ENCODE results near the gene RBM19. TPM values are rescaled to one million over a fixed set of nuclear protein-coding genes. Genes with fewer than 3 reads are reported as not detected.

The RBM19 gene
- polyA plus RNA-seq, 4 donors, result 23.4 to 43.1 (median 33.5) TPM

DNA sequence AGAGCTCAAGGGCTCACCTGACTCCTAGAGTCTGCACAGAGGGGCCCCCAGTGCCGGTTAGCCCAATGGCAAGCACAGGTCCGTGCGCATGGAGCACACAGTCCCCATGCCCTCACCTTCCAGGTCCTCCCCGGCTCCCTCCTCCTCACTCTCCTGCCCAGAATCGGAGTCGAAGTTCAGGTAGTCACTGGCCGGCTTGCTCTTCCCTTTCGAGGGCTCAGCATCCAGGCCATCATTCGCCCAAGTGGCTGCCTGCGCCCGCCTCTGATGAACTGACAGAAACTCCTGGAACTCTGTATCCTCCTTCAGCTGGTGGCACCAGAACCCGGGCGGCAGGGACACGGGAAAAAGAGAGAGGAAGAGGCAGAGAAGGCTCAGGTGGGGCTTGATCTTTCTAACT is 7.0 kb downstream of the RBM19 start:
- DNase-seq (ENCODE audit: low read depth in 4 of 4, low spot score in 2 of 4), result no peak

DNA sequence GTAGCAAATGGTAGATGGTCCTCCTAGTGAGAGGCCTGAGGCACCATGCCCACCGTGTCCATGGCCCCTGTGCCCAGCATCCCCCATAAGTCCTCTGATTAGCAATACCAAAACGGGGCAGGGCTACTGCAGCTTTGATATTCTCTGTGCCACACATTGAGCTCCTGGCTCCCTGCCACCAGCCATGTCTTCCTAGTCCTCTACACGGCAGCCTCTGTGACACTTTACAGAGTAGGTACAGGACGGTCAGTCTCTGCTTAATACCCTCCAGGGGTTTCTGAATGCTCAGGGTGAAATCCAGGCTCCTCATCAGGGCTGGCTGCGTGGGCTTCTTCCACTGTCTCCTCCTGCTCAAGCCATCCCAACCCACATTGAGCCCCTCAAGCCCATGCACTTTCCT is 8.0 kb downstream of the RBM19 start:
- DNase-seq (ENCODE audit: low read depth in 4 of 4, low spot score in 2 of 4), result no peak

DNA sequence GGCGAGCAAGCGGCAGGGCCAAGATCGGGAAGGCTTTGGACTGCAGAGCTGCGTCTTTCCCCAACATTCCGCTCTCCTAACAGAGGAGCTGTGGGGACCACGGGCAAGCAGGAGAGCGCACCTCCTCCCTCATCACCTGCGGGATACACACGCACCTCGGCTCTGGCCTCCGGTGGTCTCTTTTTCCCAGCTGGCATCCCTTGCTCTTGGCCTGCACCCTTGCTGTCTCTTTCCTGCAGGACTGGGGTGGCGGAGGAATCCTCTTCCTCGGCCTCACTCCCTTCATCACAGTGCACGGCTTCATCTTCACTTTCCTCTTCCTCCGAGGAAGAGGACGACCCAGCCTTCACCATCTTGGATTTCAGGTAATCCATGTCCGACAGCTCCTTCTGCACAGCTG is 8.5 kb downstream of the RBM19 start:
- no peak for DNase-seq (ENCODE audit: low read depth in 4 of 4, low spot score in 2 of 4)

DNA sequence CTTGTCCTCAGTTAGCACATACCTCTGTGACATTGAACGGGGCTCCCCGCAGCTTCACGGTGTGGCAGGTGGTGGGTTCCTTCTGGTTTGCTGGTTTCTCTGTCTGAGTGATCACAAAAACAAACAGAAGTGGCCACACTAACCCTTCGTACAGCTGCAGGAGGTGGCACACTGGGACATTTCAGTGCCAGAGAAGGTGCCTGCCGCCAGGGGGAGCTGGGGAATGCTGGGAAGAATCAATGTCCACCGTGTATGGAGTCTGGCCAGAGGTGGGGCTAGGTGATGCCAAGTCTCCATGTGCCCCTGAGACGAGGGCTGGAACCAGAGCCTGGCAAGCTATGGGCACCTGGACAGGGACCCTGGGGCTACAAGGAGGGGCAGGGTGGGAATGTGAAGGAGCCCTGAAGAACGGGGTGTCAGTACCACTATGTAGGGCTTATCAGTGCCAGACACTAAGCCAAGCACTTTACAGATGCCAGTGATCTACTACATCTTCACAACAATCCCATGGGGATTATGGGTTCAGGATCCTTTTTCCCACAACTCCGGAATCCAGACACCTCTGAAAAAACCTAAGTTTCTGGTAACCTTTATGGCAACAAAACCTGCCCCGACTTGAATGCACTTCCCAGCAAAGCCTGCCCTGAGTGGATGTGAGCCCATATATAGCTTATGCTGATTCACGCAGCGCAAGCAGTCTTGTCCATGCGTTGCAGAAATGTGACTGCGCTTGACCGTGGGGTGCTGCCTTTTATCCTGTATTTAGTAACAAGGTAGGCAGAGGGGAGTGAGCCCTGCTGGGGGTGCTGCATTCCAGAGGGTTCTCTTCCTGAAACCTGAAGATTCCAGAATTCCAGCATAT is 10.8 kb downstream of the RBM19 start:
- DNase-seq (ENCODE audit: low read depth in 4 of 4, low spot score in 2 of 4), result no peak

DNA sequence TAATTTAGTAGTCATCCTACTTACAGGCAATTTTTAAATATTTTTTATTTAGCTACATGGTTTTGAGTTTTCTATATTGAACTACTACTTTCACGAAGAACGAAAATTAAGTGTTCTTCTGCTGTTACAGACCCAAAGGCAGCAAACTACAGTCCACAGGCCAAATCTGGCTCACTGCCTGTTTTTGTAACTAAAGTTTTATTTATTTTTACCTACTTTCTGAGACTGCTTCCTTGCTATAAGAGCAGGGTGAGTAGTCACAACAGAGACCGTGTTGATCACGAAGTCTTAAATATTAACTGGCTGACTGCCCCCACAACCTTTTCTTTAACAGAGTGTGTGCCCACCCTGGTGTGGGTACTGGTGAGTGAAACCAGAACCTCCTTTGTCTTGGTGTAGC is 11.6 kb downstream of the RBM19 start:
- DNase-seq (ENCODE audit: low read depth in 4 of 4, low spot score in 2 of 4), result no peak

DNA sequence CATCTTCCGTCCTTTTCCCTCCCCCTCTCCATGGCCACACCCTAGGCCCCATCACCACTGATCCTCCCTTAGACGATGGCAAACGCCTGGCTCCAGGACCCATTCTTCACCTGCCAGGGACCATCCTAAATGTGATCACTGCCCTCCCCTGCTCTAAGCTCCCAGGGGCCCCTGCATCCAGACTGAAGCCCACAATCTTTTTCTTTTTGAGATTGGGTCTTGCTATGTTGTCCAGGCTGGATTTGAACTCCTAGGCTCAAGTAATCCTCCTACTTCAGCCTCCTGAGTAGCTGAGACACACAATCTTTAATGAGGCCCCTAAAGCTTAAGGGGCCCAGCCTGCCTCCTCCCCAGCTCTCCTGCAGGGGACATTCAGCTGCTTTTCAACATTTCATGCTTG is 15.3 kb downstream of the RBM19 start:
- DNase-seq (ENCODE audit: low read depth in 4 of 4, low spot score in 2 of 4), result no peak

DNA sequence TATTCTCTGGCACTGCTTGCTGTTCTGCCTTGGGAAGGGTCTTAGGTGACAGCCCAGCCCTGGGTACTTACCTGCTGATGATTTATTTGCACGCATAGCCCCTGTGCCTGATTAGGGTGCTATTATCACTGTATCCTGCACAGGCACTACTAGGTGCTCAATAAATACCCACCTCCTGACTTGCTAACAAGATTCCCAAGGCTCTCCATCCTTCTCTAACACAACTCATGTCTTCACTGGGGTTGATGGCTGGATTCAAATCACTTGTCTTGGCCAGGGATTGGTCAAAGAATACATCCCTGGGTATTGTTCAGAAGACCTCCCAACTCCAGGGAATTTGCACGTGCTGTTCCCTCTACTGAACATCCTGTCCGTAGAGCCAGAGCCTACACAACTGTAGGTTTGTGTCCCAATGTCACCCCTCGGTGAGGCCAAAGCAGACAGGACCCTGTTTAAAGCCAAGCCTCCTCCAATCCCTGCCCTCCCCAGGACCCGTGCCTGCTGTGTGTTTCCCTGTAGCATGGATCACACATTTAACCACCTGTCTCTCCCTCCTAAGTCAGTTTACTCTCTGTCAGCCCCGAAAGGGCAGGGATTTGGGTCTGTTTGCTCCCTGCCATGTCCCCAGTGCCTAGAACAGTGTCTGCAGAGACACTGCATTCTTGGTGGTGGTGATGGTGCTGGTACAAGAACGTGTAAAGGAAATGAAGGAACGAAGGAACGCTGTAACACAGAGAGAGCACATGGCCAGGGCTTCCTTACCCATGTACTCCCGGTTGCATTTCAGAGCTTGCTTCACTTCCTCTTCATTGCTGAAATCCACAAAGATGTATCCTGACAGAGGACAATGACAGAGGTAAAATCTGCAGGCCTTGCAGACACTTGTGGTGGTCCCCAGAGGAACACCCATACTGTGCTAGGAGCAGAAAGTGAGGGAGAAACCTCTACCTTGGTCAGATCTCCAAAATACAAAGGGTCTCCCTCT is 16.5 kb downstream of the RBM19 start:
- DNase-seq (ENCODE audit: low read depth in 4 of 4, low spot score in 2 of 4), result no peak

DNA sequence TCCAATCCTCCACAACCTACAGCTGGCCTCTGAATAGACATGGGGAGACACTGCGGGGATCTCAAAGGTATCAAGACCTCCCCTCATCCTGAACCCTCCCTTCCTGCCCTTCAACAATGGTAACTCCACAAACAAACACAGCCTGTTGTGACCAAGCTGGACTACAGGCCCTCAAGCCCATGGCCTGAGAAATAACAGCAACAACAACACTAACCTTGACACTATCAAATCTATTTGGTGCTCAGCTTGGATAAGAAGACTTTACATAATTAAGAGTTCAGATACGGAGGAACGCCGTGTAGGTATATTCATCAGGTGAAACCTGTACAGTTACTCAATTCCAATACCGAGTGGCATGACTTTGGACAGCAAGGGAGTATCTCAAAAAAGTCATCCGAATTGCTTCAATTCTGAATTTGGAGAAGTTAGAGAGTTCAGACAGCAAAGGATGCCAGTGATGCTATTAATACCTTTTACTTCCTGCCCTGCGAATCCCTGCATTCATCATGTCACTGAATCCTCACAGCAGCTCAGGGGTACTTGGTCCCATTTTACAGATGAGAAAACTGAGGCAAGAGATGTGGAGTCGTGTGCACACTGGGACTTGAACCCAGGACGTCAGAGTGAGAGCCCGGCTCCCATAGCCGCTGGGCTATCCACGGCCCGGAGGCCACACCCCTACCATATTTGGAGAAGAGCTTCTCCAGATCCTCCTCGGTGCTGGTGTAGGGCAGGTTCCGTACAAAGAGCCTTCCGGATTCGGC is 17.8 kb downstream of the RBM19 start:
- DNase-seq (ENCODE audit: low read depth in 4 of 4, low spot score in 2 of 4), result no peak

DNA sequence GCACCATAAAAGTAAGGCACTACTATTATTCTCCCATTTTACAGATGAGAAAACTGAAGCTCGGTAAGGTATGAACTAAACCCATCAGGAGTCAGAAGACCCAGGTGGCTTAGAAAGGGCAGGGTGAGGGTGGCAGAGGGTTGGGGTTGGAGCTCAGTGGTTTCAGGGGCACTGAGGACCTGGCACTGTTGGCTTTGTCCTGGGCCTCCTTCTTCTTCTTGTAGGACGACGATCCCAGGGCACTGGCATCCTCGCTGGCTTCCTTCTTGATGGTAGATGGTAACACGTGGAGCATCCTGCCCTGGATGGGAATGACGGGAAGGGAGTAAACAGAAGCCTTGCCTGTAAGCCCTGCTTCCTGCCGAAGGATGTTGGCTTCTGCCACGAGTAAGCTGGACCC is 19.9 kb downstream of the RBM19 start:
- DNase-seq (ENCODE audit: low read depth in 4 of 4, low spot score in 2 of 4), result no peak

DNA sequence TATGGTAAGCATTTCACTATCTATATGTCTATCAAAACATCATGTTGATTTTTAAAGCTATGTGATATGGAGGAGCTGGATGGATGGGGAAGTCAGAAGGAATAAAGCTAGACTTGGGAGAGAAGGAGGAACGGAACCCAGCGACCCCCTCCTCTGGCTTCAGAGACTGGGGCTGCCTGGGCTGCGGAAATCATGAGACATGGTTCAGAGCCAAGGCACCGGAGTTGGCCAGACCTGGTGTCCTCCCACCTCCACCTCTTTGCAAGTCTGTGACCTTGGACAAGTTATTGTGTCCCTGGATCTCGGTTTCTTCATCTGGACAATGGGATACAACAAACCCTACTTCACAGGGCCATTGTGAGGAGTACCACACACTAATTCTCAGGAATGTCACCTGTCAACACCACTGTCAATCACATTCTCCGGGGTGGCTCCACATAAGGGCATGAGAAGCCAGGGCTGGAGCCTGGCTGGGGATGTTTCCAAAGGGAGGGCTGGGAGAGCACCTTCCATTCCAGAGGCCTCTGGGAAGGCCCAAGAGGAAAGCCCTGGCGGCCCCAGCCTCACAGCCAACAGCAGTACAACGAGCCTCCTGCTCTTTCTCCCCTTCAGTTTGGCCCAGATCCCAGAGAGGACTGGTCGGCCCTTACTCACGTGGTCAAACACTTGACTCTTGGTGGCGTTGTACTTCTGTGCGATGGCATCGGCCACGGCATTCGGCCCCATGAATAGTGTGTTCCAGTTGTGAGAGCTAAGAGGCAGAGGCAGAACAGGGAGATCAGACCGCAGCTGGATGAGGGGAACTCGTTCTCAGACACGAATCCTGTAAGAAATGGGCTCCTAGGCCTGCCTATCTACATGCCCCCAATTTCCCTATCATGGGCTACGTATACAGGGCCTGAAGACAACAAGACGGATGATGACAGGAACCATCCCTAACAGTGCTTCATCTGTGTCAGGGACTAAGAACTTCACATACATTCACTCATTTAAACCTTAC is 20.7 kb downstream of the RBM19 start:
- DNase-seq (ENCODE audit: low read depth in 4 of 4, low spot score in 2 of 4), result no peak

DNA sequence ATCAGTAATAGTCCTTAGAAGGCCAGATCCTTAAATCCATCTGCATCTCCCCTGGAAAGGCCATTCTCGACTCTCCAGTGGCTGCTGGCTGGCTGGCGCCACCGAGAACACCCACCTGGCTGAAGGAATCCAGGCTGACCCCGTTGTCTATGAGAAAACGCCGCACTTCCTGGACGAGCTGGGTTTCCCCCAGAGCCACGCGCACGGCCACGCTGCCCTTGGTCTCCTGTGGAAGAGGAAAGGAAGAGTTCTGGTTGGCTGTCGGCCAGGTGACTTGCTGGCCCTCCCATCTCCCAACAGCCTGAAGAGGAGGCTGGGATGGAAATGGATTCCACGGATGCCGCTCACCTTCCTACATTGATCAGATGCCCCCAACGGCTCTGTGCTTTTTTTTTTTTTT is 23.9 kb downstream of the RBM19 start:
- no peak for DNase-seq (ENCODE audit: low read depth in 4 of 4, low spot score in 2 of 4)

DNA sequence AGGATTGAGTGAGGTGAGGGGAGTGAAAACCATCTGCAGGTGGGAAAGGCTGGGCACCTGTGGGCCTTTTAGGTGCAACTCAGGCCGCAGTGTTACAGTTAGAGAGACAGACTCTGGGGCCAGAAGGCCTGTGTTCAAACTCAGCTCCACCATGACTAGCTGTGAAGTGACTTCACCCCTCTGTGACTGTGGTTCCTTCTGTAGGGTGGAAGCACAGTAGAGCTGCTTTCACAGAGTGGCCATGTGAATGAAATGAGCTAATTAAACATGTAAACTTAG is 25.0 kb downstream of the RBM19 start:
- DNase-seq (ENCODE audit: low read depth in 4 of 4, low spot score in 2 of 4), result no peak

DNA sequence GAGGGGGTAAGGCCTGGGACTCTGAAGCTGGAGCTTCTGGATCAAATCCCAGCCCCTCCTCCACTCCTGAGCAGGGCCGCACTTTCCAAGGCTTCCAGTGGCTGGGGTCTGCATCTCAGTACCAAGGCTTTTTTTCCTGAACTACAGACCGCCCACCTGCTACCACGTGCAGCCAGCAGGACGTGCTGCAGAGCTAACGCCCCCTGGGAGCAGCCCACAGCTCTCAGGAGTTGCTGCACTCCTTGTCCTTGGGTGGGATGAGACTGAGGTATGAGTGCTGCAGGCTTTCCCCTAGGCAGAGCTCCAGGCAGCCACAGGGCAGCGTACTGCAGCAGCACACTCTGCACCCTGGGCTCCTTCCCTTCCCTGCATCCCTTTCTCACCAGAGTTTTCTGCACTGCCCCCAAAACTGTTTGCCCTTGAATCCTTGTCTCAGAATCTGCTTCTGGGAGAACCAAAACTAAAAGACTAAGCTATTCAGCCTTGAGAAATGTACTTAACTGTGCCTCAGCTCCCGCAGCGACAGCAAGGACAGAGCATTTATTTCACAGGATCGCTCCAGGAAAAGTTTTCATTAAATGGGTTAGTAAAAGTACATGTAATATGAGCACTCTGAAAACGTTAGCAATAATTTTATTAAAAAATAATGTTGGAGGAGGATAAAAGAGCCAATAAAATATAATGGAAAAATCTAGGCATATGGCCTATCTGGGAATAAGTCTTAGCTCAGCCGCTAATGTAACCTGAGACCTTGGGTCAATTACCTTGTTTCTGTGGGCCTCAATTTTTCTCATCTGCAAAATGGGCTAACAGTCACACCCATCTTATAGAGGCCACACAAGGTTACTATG is 25.5 kb downstream of the RBM19 start:
- DNase-seq (ENCODE audit: low read depth in 4 of 4, low spot score in 2 of 4), result no peak

DNA sequence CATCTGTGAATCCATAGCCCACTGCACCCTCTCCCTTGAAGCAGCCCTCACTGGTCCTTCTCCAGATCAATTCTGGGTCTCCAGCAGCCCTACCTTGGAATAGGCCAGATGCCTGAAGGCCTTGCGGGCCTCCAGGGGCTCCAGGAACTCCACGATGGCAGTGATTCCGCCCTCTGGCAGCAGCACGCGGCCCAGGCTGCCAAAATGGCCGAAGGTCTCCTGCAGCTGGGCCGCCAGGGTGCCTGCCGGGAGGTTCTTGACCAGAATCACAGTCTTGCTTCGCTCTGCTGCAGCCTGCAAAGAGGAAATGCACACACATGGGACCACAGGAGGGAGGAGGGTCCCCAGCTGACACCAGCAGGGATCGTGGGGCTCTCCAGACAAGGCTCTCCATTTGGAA is 26.3 kb downstream of the RBM19 start:
- no peak for DNase-seq (ENCODE audit: low read depth in 4 of 4, low spot score in 2 of 4)

DNA sequence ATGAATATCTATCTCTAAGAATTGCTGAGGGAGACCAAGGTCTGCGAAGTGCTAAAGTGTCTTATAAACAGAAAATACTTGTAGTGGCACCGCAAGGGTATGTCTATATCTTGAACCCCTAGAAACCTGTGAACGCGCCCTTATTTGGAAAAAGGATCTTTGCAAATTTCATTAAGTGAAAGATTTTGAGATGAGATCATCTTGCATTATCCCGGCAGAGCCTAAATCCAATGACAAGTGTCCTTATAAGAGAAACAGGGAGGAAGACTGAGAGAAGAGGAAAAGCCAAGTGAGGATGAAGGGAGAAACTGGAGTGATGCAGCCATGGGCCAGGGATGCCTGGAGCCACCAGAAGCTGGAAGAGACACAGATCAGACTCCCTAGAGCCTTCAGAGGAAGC is 27.7 kb downstream of the RBM19 start:
- DNase-seq (ENCODE audit: low read depth in 4 of 4, low spot score in 2 of 4), result no peak

DNA sequence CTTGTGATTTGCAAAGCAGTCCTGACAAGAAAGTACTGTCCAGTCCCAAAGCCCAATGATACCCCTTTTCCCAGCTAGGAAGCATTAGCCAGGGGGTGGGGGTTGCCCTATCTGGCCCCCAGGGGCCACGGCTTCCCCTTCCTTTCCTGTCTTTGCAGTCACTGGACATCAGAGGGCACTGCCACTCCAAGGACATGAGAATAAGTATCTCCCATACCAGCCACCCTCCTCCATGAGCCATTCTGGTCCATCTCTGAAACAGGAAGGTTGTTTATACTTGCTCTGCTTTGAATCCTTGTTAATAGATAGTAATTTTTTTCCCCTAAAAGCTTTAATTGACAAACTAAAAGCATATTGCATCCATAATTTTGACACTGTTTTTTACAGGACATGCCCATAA is 29.7 kb downstream of the RBM19 start:
- DNase-seq (ENCODE audit: low read depth in 4 of 4, low spot score in 2 of 4), result no peak

DNA sequence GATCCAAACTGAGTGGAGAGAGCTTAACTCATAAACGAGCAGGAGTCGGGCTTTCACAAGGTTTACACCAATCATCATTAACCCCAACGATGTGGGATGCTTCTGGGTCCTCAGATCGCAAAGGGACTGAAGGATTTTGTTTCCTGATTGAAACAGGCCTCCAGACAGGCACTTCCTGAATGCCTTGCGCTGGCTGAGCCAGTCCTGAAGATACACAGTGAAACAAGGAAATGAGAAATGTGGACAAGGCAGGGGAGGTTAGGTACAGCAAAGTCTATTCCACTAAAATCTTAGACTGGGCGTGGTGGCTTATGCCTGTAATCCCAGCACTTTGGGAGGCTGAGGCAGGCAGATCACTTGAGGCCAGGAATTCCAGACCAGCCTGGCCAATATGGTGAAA is 30.7 kb downstream of the RBM19 start:
- DNase-seq (ENCODE audit: low read depth in 4 of 4, low spot score in 2 of 4), result no peak

DNA sequence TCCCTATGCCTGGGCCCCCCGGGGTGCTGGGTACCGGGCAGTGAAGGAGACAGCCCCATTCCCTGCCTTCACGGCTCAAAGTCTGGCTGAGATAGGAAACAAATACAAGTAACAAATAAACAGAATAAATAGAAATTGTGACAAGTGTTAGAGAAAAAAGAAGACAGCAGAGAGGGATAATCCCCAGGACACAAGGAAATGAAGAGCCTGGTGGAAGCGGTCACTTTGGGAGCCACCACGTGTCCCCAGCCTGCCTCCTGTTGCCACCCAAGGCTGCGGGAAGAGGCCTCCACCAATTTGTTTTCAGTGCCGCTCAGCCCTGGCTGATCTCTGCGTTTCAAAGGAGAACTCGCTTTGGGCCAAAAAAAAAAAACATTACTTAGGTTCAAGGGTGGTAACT is 31.2 kb downstream of the RBM19 start:
- no peak for DNase-seq (ENCODE audit: low read depth in 4 of 4, low spot score in 2 of 4)
